Measurements from ENCODE around the gene DDX39B.
A peak's percentile ranks its signal among the peaks of the same experiment; 100 is the strongest.

Gene DDX39B

DNA sequence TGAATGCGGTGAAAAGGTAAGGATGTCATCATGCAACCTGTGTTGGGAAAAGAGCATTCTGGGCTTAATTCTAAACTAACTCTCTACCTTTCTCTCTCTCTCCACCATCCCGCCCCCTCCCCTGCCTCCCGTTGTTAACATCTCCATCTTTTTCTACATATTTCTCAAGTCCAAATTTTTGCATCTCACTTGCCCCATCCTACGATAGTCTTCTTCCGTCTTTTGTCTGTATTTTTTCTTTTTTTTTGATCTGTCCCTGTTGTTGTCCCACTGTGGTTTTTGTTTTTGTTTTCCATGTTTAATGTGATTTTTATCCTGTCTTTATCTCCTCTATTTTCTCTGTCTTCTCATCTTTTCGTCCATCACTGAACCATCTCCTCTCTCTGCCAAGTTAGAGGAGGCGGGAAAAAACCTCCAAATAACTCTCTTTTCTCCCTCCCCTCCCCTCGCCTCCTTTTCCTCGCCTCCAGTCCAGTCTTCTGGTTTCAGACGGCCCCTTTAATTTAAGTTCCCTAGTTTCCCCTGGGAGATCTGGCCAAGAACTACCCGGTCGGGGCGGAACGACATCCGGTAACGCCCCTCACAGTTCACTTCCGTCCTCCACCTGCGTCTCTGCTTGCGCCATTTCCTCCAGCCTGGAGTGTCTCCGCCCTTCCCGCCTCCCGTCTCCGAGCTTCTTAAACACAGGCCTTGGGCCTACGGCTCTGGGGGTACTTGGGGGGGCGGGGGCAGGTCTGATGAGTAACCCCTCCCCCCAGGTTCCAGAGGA, 5.3 kb upstream of the DDX39B start, which contains the start of gene NFKBIL1 (continued):
- TF ChIP-seq ZNF394 (tag by site-specific recombination; IDR thresholded peaks at IDR 0.05; ENCODE audit: borderline replicate concordance) (peak; percentile 57), ZNF530 (tag by site-specific recombination; IDR thresholded peaks at IDR 0.05; ENCODE audit: low read depth) (no peak), EGR2 (tag by site-specific recombination; IDR thresholded peaks at IDR 0.05; ENCODE audit: low read depth) (peak; percentile 63), ZNF830 (tag by site-specific recombination; IDR thresholded peaks at IDR 0.05; ENCODE audit: low read depth) (no peak), ZNF280D (tag by site-specific recombination; IDR thresholded peaks at IDR 0.05) (0 out of 2 replicates have a peak, but pooled peaks have one; percentile 58), ZFP3 (tag by site-specific recombination; IDR thresholded peaks at IDR 0.05; ENCODE audit: low read depth) (no peak), SCRT1 (tag by site-specific recombination; IDR thresholded peaks at IDR 0.05; ENCODE audit: borderline replicate concordance) (no peak), ZNF560 (tag by site-specific recombination; IDR thresholded peaks at IDR 0.05; ENCODE audit: borderline replicate concordance) (no peak), ZNF114 (tag by site-specific recombination; IDR thresholded peaks at IDR 0.05) (no peak), ZNF707 (tag by site-specific recombination; IDR thresholded peaks at IDR 0.05) (no peak; the same call in 1 of the 2 replicates), ZNF280C (tag by site-specific recombination; IDR thresholded peaks at IDR 0.05) (no peak), MEIS1 (CRISPR knock-in tag; IDR thresholded peaks at IDR 0.05; ENCODE audit: borderline replicate concordance) (no peak), ZNF558 (tag by site-specific recombination; IDR thresholded peaks at IDR 0.05) (peak; percentile 54; the same call in 1 of the 2 replicates), ZNF670 (tag by site-specific recombination; IDR thresholded peaks at IDR 0.05; ENCODE audit: low read depth) (no peak), PRDM1 (tag by site-specific recombination; IDR thresholded peaks at IDR 0.05) (peak; percentile 90), ZNF391 (tag by site-specific recombination; IDR thresholded peaks at IDR 0.05; ENCODE audit: borderline replicate concordance, low read depth) (no peak; the same call in none of the 2 replicates), ZNF302 (tag by site-specific recombination; IDR thresholded peaks at IDR 0.05; ENCODE audit: low read depth) (no peak), ZNF701 (tag by site-specific recombination; IDR thresholded peaks at IDR 0.05) (no peak; the same call in 1 of the 2 replicates), ZBTB6 (tag by site-specific recombination; IDR thresholded peaks at IDR 0.05) (peak; percentile 35; the same call in 1 of the 2 replicates), ZNF366 (tag by site-specific recombination; conservative IDR thresholded peaks at IDR 0.05) (peak; percentile 98), ELK4 (IDR thresholded peaks at IDR 0.05; ENCODE audit: borderline replicate concordance, low read depth, low read length) (no peak), KLF9 (tag by site-specific recombination; IDR thresholded peaks at IDR 0.05; ENCODE audit: low read depth) (peak; percentile 81), KLF1 (tag by site-specific recombination; IDR thresholded peaks at IDR 0.05) (peak; percentile 98), ZBTB48 (tag by site-specific recombination; IDR thresholded peaks at IDR 0.05) (peak; percentile 87), RBAK (tag by site-specific recombination; IDR thresholded peaks at IDR 0.05) (no peak)
- TF ChIP-seq, protein P1, sequence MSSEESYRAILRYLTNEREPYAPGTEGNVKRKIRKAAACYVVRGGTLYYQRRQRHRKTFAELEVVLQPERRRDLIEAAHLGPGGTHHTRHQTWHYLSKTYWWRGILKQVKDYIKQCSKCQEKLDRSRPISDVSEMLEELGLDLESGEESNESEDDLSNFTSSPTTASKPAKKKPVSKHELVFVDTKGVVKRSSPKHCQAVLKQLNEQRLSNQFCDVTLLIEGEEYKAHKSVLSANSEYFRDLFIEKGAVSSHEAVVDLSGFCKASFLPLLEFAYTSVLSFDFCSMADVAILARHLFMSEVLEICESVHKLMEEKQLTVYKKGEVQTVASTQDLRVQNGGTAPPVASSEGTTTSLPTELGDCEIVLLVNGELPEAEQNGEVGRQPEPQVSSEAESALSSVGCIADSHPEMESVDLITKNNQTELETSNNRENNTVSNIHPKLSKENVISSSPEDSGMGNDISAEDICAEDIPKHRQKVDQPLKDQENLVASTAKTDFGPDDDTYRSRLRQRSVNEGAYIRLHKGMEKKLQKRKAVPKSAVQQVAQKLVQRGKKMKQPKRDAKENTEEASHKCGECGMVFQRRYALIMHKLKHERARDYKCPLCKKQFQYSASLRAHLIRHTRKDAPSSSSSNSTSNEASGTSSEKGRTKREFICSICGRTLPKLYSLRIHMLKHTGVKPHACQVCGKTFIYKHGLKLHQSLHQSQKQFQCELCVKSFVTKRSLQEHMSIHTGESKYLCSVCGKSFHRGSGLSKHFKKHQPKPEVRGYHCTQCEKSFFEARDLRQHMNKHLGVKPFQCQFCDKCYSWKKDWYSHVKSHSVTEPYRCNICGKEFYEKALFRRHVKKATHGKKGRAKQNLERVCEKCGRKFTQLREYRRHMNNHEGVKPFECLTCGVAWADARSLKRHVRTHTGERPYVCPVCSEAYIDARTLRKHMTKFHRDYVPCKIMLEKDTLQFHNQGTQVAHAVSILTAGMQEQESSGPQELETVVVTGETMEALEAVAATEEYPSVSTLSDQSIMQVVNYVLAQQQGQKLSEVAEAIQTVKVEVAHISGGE (tag by site-specific recombination; conservative IDR thresholded peaks at IDR 0.05; ENCODE audit: low read depth) = peak; percentile 100
- TF ChIP-seq, protein P2, sequence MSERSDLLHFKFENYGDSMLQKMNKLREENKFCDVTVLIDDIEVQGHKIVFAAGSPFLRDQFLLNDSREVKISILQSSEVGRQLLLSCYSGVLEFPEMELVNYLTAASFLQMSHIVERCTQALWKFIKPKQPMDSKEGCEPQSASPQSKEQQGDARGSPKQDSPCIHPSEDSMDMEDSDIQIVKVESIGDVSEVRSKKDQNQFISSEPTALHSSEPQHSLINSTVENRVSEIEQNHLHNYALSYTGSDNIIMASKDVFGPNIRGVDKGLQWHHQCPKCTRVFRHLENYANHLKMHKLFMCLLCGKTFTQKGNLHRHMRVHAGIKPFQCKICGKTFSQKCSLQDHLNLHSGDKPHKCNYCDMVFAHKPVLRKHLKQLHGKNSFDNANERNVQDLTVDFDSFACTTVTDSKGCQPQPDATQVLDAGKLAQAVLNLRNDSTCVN (tag by site-specific recombination; optimal IDR thresholded peaks at IDR 0.05) = peak; percentile 20
